ENCODE results near the gene ATP8A2. TPM values are rescaled to one million over a fixed set of nuclear protein-coding genes. Genes with fewer than 3 reads are reported as not detected.

Gene ATP8A2
- total and polyA plus RNA-seq, 10 of the 15 experiments (the other 5 are each of a cell fraction or from before 2014, with no cell fraction given) = 0.01 to 0.04 (median 0.04) TPM; not detected in 7

DNA sequence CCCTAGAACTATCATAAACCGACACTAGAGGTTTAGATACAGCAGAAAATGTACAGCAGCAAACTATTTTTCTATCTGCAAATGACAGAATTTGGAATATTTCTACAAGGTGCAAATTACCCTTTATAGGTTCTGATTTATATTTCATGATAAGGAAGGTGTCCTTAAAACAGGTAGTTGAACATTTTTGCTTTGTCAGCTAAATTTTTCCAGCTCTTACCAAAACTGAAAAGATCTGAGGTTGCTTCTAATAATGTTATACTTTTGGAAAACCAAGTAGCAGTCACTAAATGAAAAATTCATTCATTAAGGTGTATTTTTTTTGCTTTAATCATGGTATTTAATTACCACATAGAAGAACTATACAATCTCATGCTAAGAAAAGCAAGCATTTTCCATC, 671.0 kb downstream of the ATP8A2 start (continued):
- TF ChIP-seq, protein P1, sequence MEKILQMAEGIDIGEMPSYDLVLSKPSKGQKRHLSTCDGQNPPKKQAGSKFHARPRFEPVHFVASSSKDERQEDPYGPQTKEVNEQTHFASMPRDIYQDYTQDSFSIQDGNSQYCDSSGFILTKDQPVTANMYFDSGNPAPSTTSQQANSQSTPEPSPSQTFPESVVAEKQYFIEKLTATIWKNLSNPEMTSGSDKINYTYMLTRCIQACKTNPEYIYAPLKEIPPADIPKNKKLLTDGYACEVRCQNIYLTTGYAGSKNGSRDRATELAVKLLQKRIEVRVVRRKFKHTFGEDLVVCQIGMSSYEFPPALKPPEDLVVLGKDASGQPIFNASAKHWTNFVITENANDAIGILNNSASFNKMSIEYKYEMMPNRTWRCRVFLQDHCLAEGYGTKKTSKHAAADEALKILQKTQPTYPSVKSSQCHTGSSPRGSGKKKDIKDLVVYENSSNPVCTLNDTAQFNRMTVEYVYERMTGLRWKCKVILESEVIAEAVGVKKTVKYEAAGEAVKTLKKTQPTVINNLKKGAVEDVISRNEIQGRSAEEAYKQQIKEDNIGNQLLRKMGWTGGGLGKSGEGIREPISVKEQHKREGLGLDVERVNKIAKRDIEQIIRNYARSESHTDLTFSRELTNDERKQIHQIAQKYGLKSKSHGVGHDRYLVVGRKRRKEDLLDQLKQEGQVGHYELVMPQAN (conservative IDR thresholded peaks at IDR 0.05) = no peak
- no peak for TF ChIP-seq POLR2AphosphoS5 (IDR thresholded peaks at IDR 0.05; ENCODE audit: low read length)
- no peak for TF ChIP-seq IKZF2 (IDR thresholded peaks at IDR 0.05)
- TF ChIP-seq KLF5 (IDR thresholded peaks at IDR 0.05; ENCODE audit: partially characterized antibody) = no peak
- TF ChIP-seq RB1 (IDR thresholded peaks at IDR 0.05; ENCODE audit: borderline replicate concordance) = no peak
- TF ChIP-seq, protein P2, sequence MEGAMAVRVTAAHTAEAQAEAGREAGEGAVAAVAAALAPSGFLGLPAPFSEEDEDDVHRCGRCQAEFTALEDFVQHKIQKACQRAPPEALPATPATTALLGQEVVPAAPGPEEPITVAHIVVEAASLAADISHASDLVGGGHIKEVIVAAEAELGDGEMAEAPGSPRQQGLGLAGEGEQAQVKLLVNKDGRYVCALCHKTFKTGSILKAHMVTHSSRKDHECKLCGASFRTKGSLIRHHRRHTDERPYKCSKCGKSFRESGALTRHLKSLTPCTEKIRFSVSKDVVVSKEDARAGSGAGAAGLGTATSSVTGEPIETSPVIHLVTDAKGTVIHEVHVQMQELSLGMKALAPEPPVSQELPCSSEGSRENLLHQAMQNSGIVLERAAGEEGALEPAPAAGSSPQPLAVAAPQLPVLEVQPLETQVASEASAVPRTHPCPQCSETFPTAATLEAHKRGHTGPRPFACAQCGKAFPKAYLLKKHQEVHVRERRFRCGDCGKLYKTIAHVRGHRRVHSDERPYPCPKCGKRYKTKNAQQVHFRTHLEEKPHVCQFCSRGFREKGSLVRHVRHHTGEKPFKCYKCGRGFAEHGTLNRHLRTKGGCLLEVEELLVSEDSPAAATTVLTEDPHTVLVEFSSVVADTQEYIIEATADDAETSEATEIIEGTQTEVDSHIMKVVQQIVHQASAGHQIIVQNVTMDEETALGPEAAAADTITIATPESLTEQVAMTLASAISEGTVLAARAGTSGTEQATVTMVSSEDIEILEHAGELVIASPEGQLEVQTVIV (IDR thresholded peaks at IDR 0.05; ENCODE audit: borderline replicate concordance, partially characterized antibody) = no peak

DNA sequence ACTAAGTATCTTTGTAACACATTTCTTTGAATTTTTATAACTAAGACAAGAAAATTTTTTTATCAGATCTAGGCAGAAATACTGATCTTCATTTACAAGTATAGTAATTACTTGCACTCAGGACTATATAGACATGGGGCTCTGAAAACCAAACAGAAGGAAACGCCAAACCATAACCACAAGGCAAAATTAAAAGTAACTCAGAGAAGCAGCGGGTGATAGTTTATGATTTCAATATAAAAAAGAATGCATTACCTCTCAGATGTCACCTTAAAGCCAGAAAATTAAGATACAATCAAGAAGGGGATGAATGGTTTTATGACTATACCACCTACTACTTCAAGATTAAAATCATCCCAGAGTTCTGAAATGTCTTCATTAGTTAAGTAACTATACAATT, 673.4 kb downstream of the ATP8A2 start:
- H3K79me2 ChIP-seq (ENCODE audit: control insufficient read depth, insufficient read depth, low read length) = no peaks in the 10 kb centered on the region
- H3K27me3 ChIP-seq (replicated peaks in 1 of 2; ENCODE audit: control insufficient read depth in 2 of 2, insufficient read depth in 2 of 2, low read length in 1 of 2) = peaks cover 4% of the 10 kb centered on the region in 2 experiments; a peak in 3 of 4 replicates
- H3K36me3 ChIP-seq (ENCODE audit: control insufficient read depth in 2 of 2, insufficient read depth in 2 of 2, low read length in 1 of 2) = no peaks in the 10 kb centered on the region
- in situ Hi-C loops (cut with MboI) (no loop called here), intact Hi-C loops (cut with micrococcal nuclease; ENCODE audit: unreplicated experiment) (no loop called here)
- H3K27ac ChIP-seq (ENCODE audit: control insufficient read depth, insufficient read depth) = no peak overlapping the region
- no peak overlapping the region for H2AFZ ChIP-seq (ENCODE audit: control insufficient read depth, low read depth, low read length)
- DNase-seq (ENCODE audit: low read depth, low spot score) = no peak
- SMC1A ChIA-PET (ENCODE audit: uncharacterized antibody, unreplicated experiment) = no interaction called here
- H3K4me2 ChIP-seq (ENCODE audit: control insufficient read depth, insufficient read depth) = no peak overlapping the region
- no peaks in the 10 kb centered on the region for H3K9me3 ChIP-seq (replicated peaks; ENCODE audit: control insufficient read depth, insufficient read depth, low read length)
- POLR2A ChIA-PET = no interaction called here
- no peaks in the 10 kb centered on the region for H3K4me1 ChIP-seq (ENCODE audit: control insufficient read depth, insufficient read depth, low read length)
- H3K4me3 ChIP-seq = no peak overlapping the region
- whole genome bisulfite sequencing (ENCODE audit: insufficient coverage, insufficient replicate concordance, low lambda C conversion rate, missing lambda C conversion rate) = 21% methylated on average over 2 of the region's 2 CpGs
- H4K20me1 ChIP-seq (ENCODE audit: control insufficient read depth, insufficient read depth) = no peaks in the 10 kb centered on the region
- TF ChIP-seq CBFB (IDR thresholded peaks at IDR 0.05; ENCODE audit: low read depth) (no peak), MEF2B (IDR thresholded peaks at IDR 0.05; ENCODE audit: partially characterized antibody, poor library complexity, severe bottlenecking) (no peak), RAD21 (IDR thresholded peaks at IDR 0.05; ENCODE audit: insufficient read depth, low read depth, low read length) (no peak), BHLHE40 (IDR thresholded peaks at IDR 0.05; ENCODE audit: borderline replicate concordance in 1 of 2, low read depth in 2 of 2, low read length in 1 of 2) (no peak), SUPT20H (IDR thresholded peaks at IDR 0.05; ENCODE audit: borderline replicate concordance, control insufficient read depth, low read depth, low read length) (no peak), CHD2 (IDR thresholded peaks at IDR 0.05; ENCODE audit: borderline replicate concordance, low read depth, low read length) (no peak), EZH2 (IDR thresholded peaks at IDR 0.05; ENCODE audit: borderline replicate concordance, control insufficient read depth, low read depth, low read length) (no peak), PAX8 (IDR thresholded peaks at IDR 0.05) (no peak), HDGF (IDR thresholded peaks at IDR 0.05) (no peak)
- no peak overlapping the region for H3K9ac ChIP-seq (ENCODE audit: control insufficient read depth, insufficient read depth, low read length)
- RAD21 ChIA-PET (ENCODE audit: unreplicated experiment) = no interaction called here
- BruUV-seq (replicated peaks) = no TSS peak
- no peak for ATAC-seq
- CTCF ChIA-PET = no interaction called here
- FAIRE-seq = no peak

All from GM12878 (cell line).